Breast epithelium (tissue), 4 donors: ENCODE results near the gene ABHD16A. TPM values are rescaled to one million over a fixed set of nuclear protein-coding genes. Genes with fewer than 3 reads are reported as not detected.

Experiments
- DNase-seq, 2 donors: peaks; one replicate each; pipeline ENCODE4 v3.0.0-alpha.2; 2019; ENCODE audit warnings: low spot score in 2 of 2
- H3K27ac ChIP-seq, 2 donors: fragments of 200-600 bp; sonication (generic) in 1 of 2; one replicate each; pipeline ENCODE4 v1.5.1; 2016 to 2019; ENCODE audit warnings: mild to moderate bottlenecking in 1 of 2
- H3K27me3 ChIP-seq, 2 donors: fragments of 200-600 bp; sonication (generic) in 1 of 2; one replicate each; pipeline versions ENCODE4 v1.5.1 to v1.6.0; 2017 to 2019; ENCODE audit warnings: control low read depth in 1 of 2, mild to moderate bottlenecking in 1 of 2
- H3K36me3 ChIP-seq: fragments of 200-600 bp; one replicate; pipeline ENCODE4 v1.5.1; 2019
- H3K4me1 ChIP-seq, 2 donors: fragments of 200-600 bp; sonication (generic); one replicate each; pipeline ENCODE4 v1.5.1; 2016 to 2019; ENCODE audit warnings: control low read depth in 1 of 2
- H3K4me3 ChIP-seq, 3 donors: fragments of 200-600 bp; sonication (generic); 1 replicate in 2 of 3; 2 replicates in 1 of 3; pipeline ENCODE4 v1.5.1; 2016 to 2019; ENCODE audit warnings: mild to moderate bottlenecking in 3 of 3, moderate library complexity in 2 of 3
- H3K9me3 ChIP-seq, 2 donors: fragments of 200-600 bp; sonication (generic) in 1 of 2; one replicate each; pipeline ENCODE4 v1.5.1; 2016 to 2019; ENCODE audit warnings: control low read depth in 1 of 2
- POLR2A ChIP-seq: fragments of 450-650 bp; IDR thresholded peaks from one replicate; pipeline ENCODE4 v1.6.1; 2016; ENCODE audit warnings: antibody characterized with exemption, mild to moderate bottlenecking, moderate library complexity
- POLR2AphosphoS5 ChIP-seq, 3 donors: sonication (generic); formaldehyde crosslinking; IDR thresholded peaks; one replicate each; pipeline ENCODE4 v1.6.1; 2017; ENCODE audit warnings: antibody characterized with exemption in 3 of 3
- intact Hi-C: fragments of 100-400 bp; cut with DNase I; formaldehyde crosslinking; loops from one replicate; pipeline ENCODE4 v1.15.1; 2023; ENCODE audit warnings: low total_unique reads
- total RNA-seq, 3 donors: library from RNA; depleted of rRNA; stranded (reverse); fragments of >200 nt; gene quantifications; one replicate each; pipeline ENCODE4 v1.1.0, GENCODE V29; 2016
- TF ChIP-seq, protein P1 (sequence below), 3 donors: fragments of 450-650 bp; IDR thresholded peaks; one replicate each; pipeline ENCODE4 v1.5.1; 2016 to 2017; ENCODE audit warnings: antibody characterized with exemption in 3 of 3, mild to moderate bottlenecking in 3 of 3, moderate library complexity in 3 of 3

Gene ABHD16A
- total RNA-seq, 3 donors from 2014 or later, result 42.6 to 62.6 (median 50.5) TPM

DNA sequence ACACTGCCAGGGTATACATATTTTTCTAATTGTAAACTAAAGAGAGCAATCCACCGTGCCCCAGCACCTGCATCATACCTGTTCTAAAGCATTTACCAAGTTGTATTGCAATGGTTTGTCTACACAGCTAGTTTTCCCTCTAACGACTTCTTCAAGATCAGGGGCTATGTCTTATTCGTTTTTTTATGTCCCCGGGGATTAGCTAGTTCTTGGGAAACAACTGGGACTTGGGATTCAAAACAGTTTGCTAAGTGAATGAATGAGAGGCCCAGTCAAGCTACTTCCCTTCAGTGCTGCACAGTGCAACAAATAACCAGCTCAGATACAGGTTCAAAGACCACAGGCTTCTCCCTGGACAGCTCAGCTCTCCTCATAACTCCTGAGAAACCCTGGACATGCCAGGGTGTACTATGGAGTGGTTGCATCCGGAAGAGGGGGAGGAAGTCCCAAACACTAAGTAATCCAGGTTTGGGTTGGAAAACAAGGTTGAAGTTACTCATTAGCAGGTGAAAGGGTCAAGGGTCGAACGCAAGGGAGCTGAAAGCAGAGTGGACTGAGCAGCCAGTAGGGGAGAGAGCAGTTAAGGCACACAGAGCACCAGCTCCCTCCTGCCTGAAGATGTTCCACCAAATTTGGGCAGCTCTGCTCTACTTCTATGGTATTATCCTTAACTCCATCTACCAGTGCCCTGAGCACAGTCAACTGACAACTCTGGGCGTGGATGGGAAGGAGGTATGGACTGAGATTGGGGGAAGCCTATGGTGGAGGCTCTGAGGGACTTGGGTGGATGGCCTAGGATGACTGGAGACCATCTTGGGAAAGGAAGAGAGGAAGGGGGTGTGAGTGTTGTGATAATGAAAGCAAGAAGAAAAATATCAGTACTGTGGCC lies 47.5 kb downstream of the ABHD16A start, which contains the start of gene APOM:
APOM (plus strand) TSS at position 546 of the 889 bp plus-strand sequence; CDS start at position 619, 73 bp downstream.
- no peak within 1 kb of the TSS for H3K4me3 ChIP-seq
- peaks cover 12 to 15% of the 10 kb centered on the region in 2 donors for H3K4me1 ChIP-seq
- DNase-seq, result no peak
- H3K36me3 ChIP-seq, result no peaks in the 10 kb centered on the region
- no peak within 1 kb of the TSS for H3K27ac ChIP-seq
- intact Hi-C loops, result loop anchor here (10.0 kb wide), 1 partner anchor 179 kb away; no protein-coding TSS in a partner anchor
- H3K9me3 ChIP-seq, result no peaks in the 10 kb centered on the region
- TF ChIP-seq, protein P1, sequence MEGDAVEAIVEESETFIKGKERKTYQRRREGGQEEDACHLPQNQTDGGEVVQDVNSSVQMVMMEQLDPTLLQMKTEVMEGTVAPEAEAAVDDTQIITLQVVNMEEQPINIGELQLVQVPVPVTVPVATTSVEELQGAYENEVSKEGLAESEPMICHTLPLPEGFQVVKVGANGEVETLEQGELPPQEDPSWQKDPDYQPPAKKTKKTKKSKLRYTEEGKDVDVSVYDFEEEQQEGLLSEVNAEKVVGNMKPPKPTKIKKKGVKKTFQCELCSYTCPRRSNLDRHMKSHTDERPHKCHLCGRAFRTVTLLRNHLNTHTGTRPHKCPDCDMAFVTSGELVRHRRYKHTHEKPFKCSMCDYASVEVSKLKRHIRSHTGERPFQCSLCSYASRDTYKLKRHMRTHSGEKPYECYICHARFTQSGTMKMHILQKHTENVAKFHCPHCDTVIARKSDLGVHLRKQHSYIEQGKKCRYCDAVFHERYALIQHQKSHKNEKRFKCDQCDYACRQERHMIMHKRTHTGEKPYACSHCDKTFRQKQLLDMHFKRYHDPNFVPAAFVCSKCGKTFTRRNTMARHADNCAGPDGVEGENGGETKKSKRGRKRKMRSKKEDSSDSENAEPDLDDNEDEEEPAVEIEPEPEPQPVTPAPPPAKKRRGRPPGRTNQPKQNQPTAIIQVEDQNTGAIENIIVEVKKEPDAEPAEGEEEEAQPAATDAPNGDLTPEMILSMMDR (IDR thresholded peaks at IDR 0.05), result no peak
- no peak for TF ChIP-seq POLR2AphosphoS5 (IDR thresholded peaks at IDR 0.05)
- no peak for TF ChIP-seq POLR2A
- no peaks in the 10 kb centered on the region for H3K27me3 ChIP-seq

DNA sequence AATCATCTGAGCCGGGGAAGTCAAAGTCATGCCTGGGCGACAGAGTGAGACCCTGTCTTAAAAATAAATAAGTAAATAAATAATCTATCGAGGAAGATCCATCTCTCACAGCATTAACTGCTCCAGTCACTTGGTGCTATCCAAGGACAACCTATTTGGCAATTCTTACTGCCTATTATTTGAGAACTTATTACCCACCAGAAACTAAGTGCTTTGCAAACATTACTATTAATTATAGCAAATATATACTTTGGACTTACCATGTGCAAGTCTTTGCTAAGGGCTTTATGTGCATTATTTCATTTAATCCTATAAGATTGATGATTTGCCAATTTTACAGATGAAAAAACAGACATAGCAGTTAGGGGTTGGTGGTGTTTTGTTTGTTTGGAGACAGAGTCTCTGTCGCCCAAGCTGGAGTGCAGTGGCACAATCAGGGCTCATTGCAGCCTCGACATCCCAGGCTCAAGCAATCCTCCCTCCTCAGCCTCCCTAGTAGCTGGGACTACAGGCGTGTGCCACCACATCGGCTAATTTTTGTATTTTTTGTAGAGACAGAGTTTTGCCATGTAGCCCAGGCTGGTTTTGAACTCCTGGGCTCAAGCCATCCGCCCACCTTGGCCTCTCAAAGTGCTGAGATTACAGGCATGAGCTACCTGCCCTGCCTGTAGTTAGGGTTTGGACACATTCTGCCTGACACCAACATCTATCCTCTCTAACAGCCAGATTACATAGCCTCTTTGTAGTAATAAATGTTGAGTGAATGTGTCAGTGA lies 48.4 kb downstream of the ABHD16A start:
- Histone ChIP-seq H3K4me1 (peaks cover 12 to 15% of the 10 kb centered on the region in 2 donors), H3K4me3 (no peak overlapping the region), H3K27ac (no peak overlapping the region), H3K36me3 (no peaks in the 10 kb centered on the region), H3K9me3 (no peaks in the 10 kb centered on the region), H3K27me3 (no peaks in the 10 kb centered on the region)
- intact Hi-C loops, result loop anchor here (10.0 kb wide), 1 partner anchor 180 kb away; no protein-coding TSS in a partner anchor
- no peak for DNase-seq
- TF ChIP-seq, protein P1 (IDR thresholded peaks at IDR 0.05), result no peak
- TF ChIP-seq POLR2AphosphoS5 (IDR thresholded peaks at IDR 0.05), result no peak
- TF ChIP-seq POLR2A, result no peak

DNA sequence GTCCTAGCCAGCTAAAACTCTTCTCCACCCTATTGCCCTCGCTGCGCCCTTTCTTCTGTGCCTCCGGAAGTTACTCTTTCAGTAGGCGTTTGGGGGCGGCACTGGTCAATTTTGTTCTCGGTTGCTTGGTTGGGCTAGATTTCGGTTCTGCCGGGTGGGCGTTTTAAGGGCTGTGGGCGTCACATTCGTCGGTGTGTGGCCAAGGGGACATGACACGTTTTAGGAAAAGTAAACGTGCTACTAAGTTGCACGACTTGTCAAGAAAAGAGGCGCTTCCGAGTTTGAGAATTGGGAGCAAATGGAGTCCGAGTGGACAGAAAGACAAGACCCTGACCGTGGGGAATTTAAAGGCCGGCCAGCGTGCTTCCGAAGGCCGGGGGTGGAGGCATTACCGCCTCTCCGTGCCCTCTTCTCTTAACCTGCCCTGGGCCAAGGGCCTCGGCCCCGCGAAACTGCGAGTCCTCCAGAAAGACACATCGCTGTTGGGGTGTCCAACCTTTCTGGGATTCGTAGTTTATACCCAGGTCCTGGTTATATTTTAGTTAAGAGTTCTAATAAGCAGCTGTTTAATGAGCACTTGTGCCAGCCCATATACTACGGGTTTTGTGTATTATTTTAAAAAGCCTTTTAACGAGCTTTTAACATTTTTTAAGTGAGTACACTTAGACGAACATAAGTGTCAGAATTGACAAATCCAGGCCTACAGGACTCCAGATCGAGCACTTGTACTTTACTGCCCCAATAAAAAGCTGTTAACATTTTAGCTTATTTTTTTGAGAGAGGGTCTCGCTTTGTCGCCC lies 50.0 kb downstream of the ABHD16A start:
- peak overlapping the region; percentile 97 to 99 for H3K27ac ChIP-seq
- DNase-seq, result peak; percentile 83 to 90
- peaks cover 6% of the 10 kb centered on the region for H3K36me3 ChIP-seq
- TF ChIP-seq POLR2A (no peak), POLR2AphosphoS5 (IDR thresholded peaks at IDR 0.05) (peak; percentile 1 to 11 (median 4))
- TF ChIP-seq, protein P1 (IDR thresholded peaks at IDR 0.05), result peak in 1 of 3 donors; percentile 0
- H3K9me3 ChIP-seq, result no peaks in the 10 kb centered on the region
- H3K4me3 ChIP-seq, result peak overlapping the region; percentile 59 to 85 (median 74)
- intact Hi-C loops, result loop anchor here (10.0 kb wide), 1 partner anchor 182 kb away; no protein-coding TSS in a partner anchor
- H3K4me1 ChIP-seq, result peaks cover 0 to 7% of the 10 kb centered on the region in 2 donors
- H3K27me3 ChIP-seq, result no peaks in the 10 kb centered on the region

DNA sequence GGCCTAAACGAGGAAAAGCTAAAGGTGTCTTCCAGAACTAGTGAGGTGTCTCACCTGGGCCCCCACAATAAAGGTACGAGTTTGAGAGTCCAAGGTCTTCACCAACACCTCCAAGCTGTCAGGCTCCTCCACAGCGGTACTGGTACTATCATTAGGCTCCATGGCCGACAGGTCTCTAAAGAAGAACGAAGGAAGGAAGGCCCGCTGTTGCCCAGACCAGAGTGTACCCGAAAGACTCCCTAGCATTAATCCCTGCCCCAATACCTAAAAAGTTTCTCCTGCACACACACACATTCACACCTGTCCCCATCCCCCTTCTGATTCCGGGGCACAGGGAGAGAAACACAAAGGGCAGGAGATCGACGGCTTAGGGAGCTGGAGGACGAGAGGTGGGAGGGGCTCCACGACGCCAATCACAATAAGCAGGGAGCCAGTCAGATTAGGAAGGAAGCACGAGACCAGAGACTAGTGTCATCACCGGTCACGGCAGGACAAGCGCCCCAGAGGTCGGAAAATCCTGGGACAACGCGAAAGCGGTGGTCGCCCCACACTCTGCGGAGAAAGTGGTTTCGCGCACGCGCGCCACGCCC lies 51.4 kb downstream of the ABHD16A start:
- H3K36me3 ChIP-seq, result peaks cover 12% of the 10 kb centered on the region
- H3K4me3 ChIP-seq, result peak overlapping the region; percentile 59 to 85 (median 74)
- no peak for TF ChIP-seq POLR2A
- peak in 2 of 3 donors; percentile 4 to 9 for TF ChIP-seq POLR2AphosphoS5 (IDR thresholded peaks at IDR 0.05)
- peaks cover 0 to 7% of the 10 kb centered on the region in 2 donors for H3K4me1 ChIP-seq
- no peaks in the 10 kb centered on the region for H3K27me3 ChIP-seq
- peak overlapping the region; percentile 97 to 99 for H3K27ac ChIP-seq
- H3K9me3 ChIP-seq, result no peaks in the 10 kb centered on the region
- peak in 1 of 2 donors; percentile 83 for DNase-seq
- intact Hi-C loops, result loop anchor here (10.0 kb wide), 1 partner anchor 183 kb away; no protein-coding TSS in a partner anchor
